HG03342 (cell line): ENCODE results near the gene LYG2.
"Not testable (repeated sequence)": the region's sequence is repeated elsewhere in the genome, so short reads cannot be mapped to it uniquely, and the experiment has no call there.

Experiments used
- ATAC-seq: cut with Tn5 transposase; IDR thresholded peaks from one replicate; pipeline ENCODE4 v1.9.1; 2021; ENCODE audit warnings: mild to moderate bottlenecking, moderate library complexity; ENCODE audit not compliant: unreplicated experiment

Gene LYG2

GRCh38 chr2:99255491-99256318 is at the start of gene LYG2:
TSS of gene LYG2 (minus strand) at chr2:99255666. CDS start at chr2:99254260, 1,406 bp downstream.
- no peak for ATAC-seq

- ATAC-seq = not testable (repeated sequence)
Observed at GRCh38 chr2:99301097-99301496, 45.6 kb upstream of the LYG2 start, which contains the start of gene LYG1. TSS of gene LYG1 (minus strand) at chr2:99301197. CDS start at chr2:99295670, 5,527 bp downstream.

- ATAC-seq = no peak
Observed at GRCh38 chr2:99299580-99299979, 44.1 kb upstream of the LYG2 start.

GRCh38 chr2:99297994-99298393 is 42.5 kb upstream of the LYG2 start:
- no peak for ATAC-seq

- no peak for ATAC-seq
Observed at GRCh38 chr2:99285526-99285925, 30.1 kb upstream of the LYG2 start.

GRCh38 chr2:99279969-99280695 is 24.7 kb upstream of the LYG2 start:
- ATAC-seq = no peak

- no peak for ATAC-seq
Observed at GRCh38 chr2:99278793-99279291, 23.4 kb upstream of the LYG2 start.

- ATAC-seq = not testable (repeated sequence)
Observed at GRCh38 chr2:99278195-99278765, 22.8 kb upstream of the LYG2 start.

GRCh38 chr2:99275882-99276281 is 20.4 kb upstream of the LYG2 start:
- ATAC-seq = no peak

GRCh38 chr2:99261242-99261641 is 5.8 kb upstream of the LYG2 start:
- ATAC-seq = no peak

GRCh38 chr2:99260184-99260583 is 4.7 kb upstream of the LYG2 start:
- no peak for ATAC-seq

GRCh38 chr2:99259465-99259864 is 4.0 kb upstream of the LYG2 start:
- no peak for ATAC-seq

GRCh38 chr2:99256677-99257076 is 1.2 kb upstream of the LYG2 start:
- ATAC-seq = no peak

GRCh38 chr2:99249951-99250350 is 5.5 kb downstream of the LYG2 start:
- no peak for ATAC-seq

- ATAC-seq = no peak
Observed at GRCh38 chr2:99242151-99242550, 13.3 kb downstream of the LYG2 start.

GRCh38 chr2:99240431-99240830 is 15.0 kb downstream of the LYG2 start:
- ATAC-seq = no peak

- ATAC-seq = no peak
Observed at GRCh38 chr2:99238599-99238998, 16.9 kb downstream of the LYG2 start.

- ATAC-seq = not testable (repeated sequence)
Observed at GRCh38 chr2:99233177-99233576, 22.3 kb downstream of the LYG2 start.

GRCh38 chr2:99217929-99218501 is 37.5 kb downstream of the LYG2 start:
- ATAC-seq = no peak

- ATAC-seq = no peak
Observed at GRCh38 chr2:99216096-99216495, 39.4 kb downstream of the LYG2 start.

GRCh38 chr2:99205491-99205890 is 50.0 kb downstream of the LYG2 start:
- ATAC-seq = no peak
